Mesenchymal stem cell (in vitro differentiated cells and primary cell): ENCODE measurements around the gene RASD1.

Source experiments
- DNase-seq: peaks from one replicate; pipeline ENCODE4 v3.0.0-alpha.2; 2013
- H2AFZ ChIP-seq: one replicate; pipeline ENCODE4 v1.6.1; 2013; ENCODE audit warnings: low read depth, mild to moderate bottlenecking, control low read depth, inconsistent platforms, low read length, moderate library complexity
- H2AK5ac ChIP-seq: 2 replicates; pipeline ENCODE4 v1.6.1; 2013; ENCODE audit warnings: low read length, moderate library complexity, mild to moderate bottlenecking, inconsistent platforms; ENCODE audit not compliant: severe bottlenecking
- H2BK120ac ChIP-seq: one replicate; pipeline ENCODE4 v1.6.1; 2013; ENCODE audit warnings: low read depth, mild to moderate bottlenecking, inconsistent platforms, low read length, moderate library complexity
- H2BK12ac ChIP-seq, 2 experiments: one replicate each; pipeline ENCODE4 v1.6.1; 2013; ENCODE audit warnings: inconsistent platforms in 2 of 2, low read length in 2 of 2, mild to moderate bottlenecking in 2 of 2, moderate library complexity in 2 of 2, control low read depth in 1 of 2
- H2BK15ac ChIP-seq: one replicate; pipeline ENCODE4 v1.6.1; 2013; ENCODE audit warnings: mild to moderate bottlenecking, low read depth, inconsistent platforms; ENCODE audit not compliant: poor library complexity, severe bottlenecking
- H2BK5ac ChIP-seq: 2 replicates; pipeline ENCODE4 v1.6.1; 2013; ENCODE audit warnings: low read depth, mild to moderate bottlenecking, low read length, control low read depth, inconsistent platforms; ENCODE audit not compliant: poor library complexity, severe bottlenecking
- H3K14ac ChIP-seq, 2 experiments: one replicate each; pipeline ENCODE4 v1.6.1; 2013; ENCODE audit warnings: inconsistent platforms in 2 of 2, low read length in 2 of 2, control low read depth in 1 of 2, mild to moderate bottlenecking in 1 of 2, moderate library complexity in 1 of 2
- H3K18ac ChIP-seq, 2 experiments: one replicate each; pipeline ENCODE4 v1.6.1; 2013; ENCODE audit warnings: inconsistent platforms in 2 of 2, low read length in 2 of 2, control low read depth in 1 of 2, low read depth in 1 of 2, mild to moderate bottlenecking in 1 of 2
- H3K23ac ChIP-seq, 2 experiments: one replicate each; pipeline ENCODE4 v1.6.1; 2013; ENCODE audit warnings: inconsistent platforms in 2 of 2, low read length in 2 of 2, mild to moderate bottlenecking in 2 of 2, moderate library complexity in 2 of 2, control low read depth in 1 of 2
- H3K27ac ChIP-seq: 2 replicates; pipeline ENCODE4 v1.5.1; 2013; ENCODE audit warnings: mild to moderate bottlenecking, moderate library complexity, low read length, control low read depth, inconsistent platforms; ENCODE audit not compliant: poor library complexity, severe bottlenecking
- H3K27me3 ChIP-seq, 2 experiments: 2 replicates each; pipeline versions ENCODE4 v1.6.1 to v1.7.0; 2013; ENCODE audit warnings: low read length in 2 of 2, mild to moderate bottlenecking in 2 of 2, moderate library complexity in 2 of 2, control low read depth in 1 of 2, inconsistent platforms in 1 of 2; ENCODE audit not compliant: control insufficient read depth in 1 of 2, insufficient read depth in 1 of 2
- H3K36me3 ChIP-seq, 2 experiments: 2 replicates each; pipeline versions ENCODE4 v1.6.1 to v1.7.0; 2013; ENCODE audit warnings: low read length in 2 of 2, control low read depth in 1 of 2, inconsistent platforms in 1 of 2, low read depth in 1 of 2, mild to moderate bottlenecking in 1 of 2; ENCODE audit not compliant: insufficient read depth in 2 of 2, control insufficient read depth in 1 of 2
- H3K4ac ChIP-seq, 2 experiments: one replicate each; pipeline ENCODE4 v1.6.1; 2013; ENCODE audit warnings: inconsistent platforms in 2 of 2, low read length in 2 of 2, mild to moderate bottlenecking in 2 of 2, moderate library complexity in 2 of 2, control low read depth in 1 of 2, low read depth in 1 of 2
- H3K4me1 ChIP-seq: 2 replicates; pipeline ENCODE4 v1.6.1; 2013; ENCODE audit warnings: low read depth, low read length, control low read depth; ENCODE audit not compliant: control insufficient read depth, insufficient read depth
- H3K4me2 ChIP-seq: 2 replicates; pipeline ENCODE4 v1.6.1; 2013; ENCODE audit warnings: low read length, mild to moderate bottlenecking, inconsistent platforms; ENCODE audit not compliant: poor library complexity, severe bottlenecking
- H3K4me3 ChIP-seq, 2 experiments: 2 replicates each; pipeline versions ENCODE4 v1.5.1 to v1.7.0; 2013; ENCODE audit warnings: low read length in 2 of 2, mild to moderate bottlenecking in 2 of 2, control low read depth in 1 of 2, low read depth in 1 of 2; ENCODE audit not compliant: insufficient read depth in 1 of 2
- H3K79me1 ChIP-seq: replicated peaks from 2 replicates; pipeline ENCODE4 v1.6.1; 2013; ENCODE audit warnings: mild to moderate bottlenecking, control low read depth, low read length, inconsistent platforms; ENCODE audit not compliant: poor library complexity, severe bottlenecking
- H3K9ac ChIP-seq: 2 replicates; pipeline ENCODE4 v1.7.0; 2013; ENCODE audit warnings: mild to moderate bottlenecking, low read length, moderate library complexity
- H3K9me3 ChIP-seq: 2 replicates; pipeline ENCODE4 v1.7.0; 2013; ENCODE audit warnings: mild to moderate bottlenecking, low read length; ENCODE audit not compliant: control insufficient read depth
- H4K8ac ChIP-seq: one replicate; pipeline ENCODE4 v1.6.1; 2013; ENCODE audit warnings: inconsistent platforms, mild to moderate bottlenecking, low read length, moderate library complexity
- H4K91ac ChIP-seq: one replicate; pipeline ENCODE4 v1.6.1; 2013; ENCODE audit warnings: mild to moderate bottlenecking, low read length, inconsistent platforms
- WGBS: methylation state at CpG from one replicate; pipeline ENCODE4 v1.1.7; 2013; ENCODE audit warnings: mixed read lengths; 5-methylcytosine and 5-hydroxymethylcytosine counted together

The RASD1 gene

GRCh38 chr17:17525956-17526355 lies 29.8 kb upstream of the RASD1 start:
- 97% methylated on average over 5 of the region's 6 CpGs for WGBS
- H3K27ac ChIP-seq = no peak overlapping the region
- no peak overlapping the region for H4K8ac ChIP-seq
- H3K4me1 ChIP-seq = peaks cover 10% of the 10 kb centered on the region
- no peak for DNase-seq
- H3K18ac ChIP-seq = no peak overlapping the region
- no peak overlapping the region for H3K23ac ChIP-seq
- no peak overlapping the region for H2BK5ac ChIP-seq
- H3K14ac ChIP-seq = no peak overlapping the region
- H3K4me2 ChIP-seq = no peak overlapping the region
- no peak overlapping the region for H3K9ac ChIP-seq
- no peak overlapping the region for H3K4ac ChIP-seq
- no peak overlapping the region for H2AK5ac ChIP-seq
- no peak overlapping the region for H4K91ac ChIP-seq
- peaks cover 2% of the 10 kb centered on the region for H3K79me1 ChIP-seq
- H2BK15ac ChIP-seq = no peak overlapping the region
- no peak overlapping the region for H2AFZ ChIP-seq
- no peak overlapping the region for H2BK120ac ChIP-seq
- no peak overlapping the region for H3K4me3 ChIP-seq
- H3K36me3 ChIP-seq = peaks cover 0 to 3% of the 10 kb centered on the region in 2 experiments
- H3K27me3 ChIP-seq = no peaks in the 10 kb centered on the region
- no peak overlapping the region for H2BK12ac ChIP-seq
- no peaks in the 10 kb centered on the region for H3K9me3 ChIP-seq

GRCh38 chr17:17525311-17525710 lies 29.1 kb upstream of the RASD1 start:
- no peak overlapping the region for H2BK5ac ChIP-seq

GRCh38 chr17:17523731-17524490 lies 27.7 kb upstream of the RASD1 start:
- Histone ChIP-seq H3K36me3 (peaks cover 3 to 23% of the 10 kb centered on the region in 2 experiments), H2BK12ac (no peak overlapping the region), H2BK15ac (no peak overlapping the region), H3K4me1 (peaks cover 10% of the 10 kb centered on the region), H3K23ac (no peak overlapping the region), H3K4me3 (no peak overlapping the region), H2AFZ (no peak overlapping the region), H3K18ac (no peak overlapping the region), H2BK120ac (no peak overlapping the region), H3K9me3 (no peaks in the 10 kb centered on the region), H4K8ac (no peak overlapping the region), H3K27ac (no peak overlapping the region), H3K27me3 (peaks cover 0 to 8% of the 10 kb centered on the region in 2 experiments), H3K79me1 (peaks cover 2% of the 10 kb centered on the region), H3K4me2 (no peak overlapping the region), H3K4ac (no peak overlapping the region), H2AK5ac (no peak overlapping the region), H2BK5ac (no peak overlapping the region), H3K14ac (no peak overlapping the region), H4K91ac (no peak overlapping the region), H3K9ac (no peak overlapping the region)
- 92% methylated on average over 17 of the region's 19 CpGs for WGBS
- DNase-seq = no peak

More at GRCh38 chr17:17525311-17525710, 29.1 kb upstream of the RASD1 start:
- Histone ChIP-seq H3K79me1 (peaks cover 2% of the 10 kb centered on the region), H2AFZ (no peak overlapping the region), H3K4me1 (peaks cover 10% of the 10 kb centered on the region), H3K9ac (no peak overlapping the region), H3K27ac (no peak overlapping the region), H3K36me3 (peaks cover 3 to 10% of the 10 kb centered on the region in 2 experiments), H3K4me2 (no peak overlapping the region), H3K4me3 (no peak overlapping the region), H3K4ac (no peak overlapping the region), H3K18ac (no peak overlapping the region), H3K23ac (no peak overlapping the region), H2BK12ac (no peak overlapping the region), H2BK120ac (no peak overlapping the region), H4K91ac (no peak overlapping the region), H3K14ac (no peak overlapping the region), H3K27me3 (no peaks in the 10 kb centered on the region), H2AK5ac (no peak overlapping the region), H2BK15ac (no peak overlapping the region), H4K8ac (no peak overlapping the region), H3K9me3 (no peaks in the 10 kb centered on the region)
- WGBS = 94% methylated on average over 15 of the region's 15 CpGs
- DNase-seq = no peak

DNA sequence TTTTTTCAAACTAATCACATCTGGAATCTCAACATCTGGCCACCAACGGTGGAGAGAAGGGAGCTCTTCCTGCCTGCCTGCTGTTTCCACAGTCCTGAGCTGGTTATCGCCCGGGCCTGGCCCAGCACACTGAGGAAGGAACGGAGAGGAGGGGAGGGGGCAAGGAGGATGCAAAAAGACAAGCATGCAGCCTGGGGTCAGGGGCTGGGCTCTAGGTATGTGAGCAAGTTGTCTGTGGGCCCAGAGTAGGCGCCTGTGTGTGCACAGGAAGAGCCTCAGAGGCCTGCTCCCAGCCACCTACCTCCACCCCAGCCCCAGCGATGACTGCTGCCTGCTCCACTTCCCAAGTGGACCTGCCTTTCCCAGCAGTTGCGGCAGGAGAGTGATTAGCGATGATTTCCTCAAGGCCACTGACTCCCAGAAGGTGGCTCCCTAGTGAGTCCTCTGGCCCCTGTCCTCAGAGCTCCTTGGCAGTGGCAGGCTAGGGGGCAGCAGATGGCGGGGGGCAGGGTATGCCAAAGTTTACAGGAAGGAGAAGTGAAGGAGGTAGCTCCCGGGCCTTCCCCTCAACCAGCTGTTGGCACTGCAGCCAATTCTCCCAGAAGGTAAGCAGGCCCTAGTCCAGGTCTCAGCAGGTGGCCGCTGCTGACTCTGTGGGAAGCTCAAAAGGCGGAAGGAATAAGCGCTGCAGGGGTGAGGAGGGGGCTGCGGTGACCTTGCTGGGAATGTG lies 27.0 kb upstream of the RASD1 start:
- Histone ChIP-seq H4K91ac (no peak overlapping the region), H3K4me3 (no peak overlapping the region), H3K23ac (no peak overlapping the region), H3K27me3 (peaks cover 4 to 8% of the 10 kb centered on the region in 2 experiments), H3K4ac (no peak overlapping the region), H2BK120ac (no peak overlapping the region), H3K27ac (no peak overlapping the region), H3K4me2 (no peak overlapping the region), H3K14ac (no peak overlapping the region), H4K8ac (no peak overlapping the region), H3K9me3 (no peaks in the 10 kb centered on the region), H3K4me1 (peaks cover 10% of the 10 kb centered on the region), H2BK12ac (no peak overlapping the region), H3K18ac (no peak overlapping the region), H2AK5ac (no peak overlapping the region), H2BK15ac (no peak overlapping the region), H2AFZ (no peak overlapping the region), H3K79me1 (peaks cover 1% of the 10 kb centered on the region), H3K36me3 (peaks cover 3 to 28% of the 10 kb centered on the region in 2 experiments), H3K9ac (no peak overlapping the region), H2BK5ac (no peak overlapping the region)
- DNase-seq = no peak
- 53% methylated on average over 14 of the region's 14 CpGs for WGBS
